ENCODE measurements around the gene SVOP. TPM values are rescaled to one million over a fixed set of nuclear protein-coding genes. Genes with fewer than 3 reads are reported as not detected.

Gene SVOP
- total and polyA plus RNA-seq, 2 of the 8 experiments (the other 6 are each of a cell fraction or from before 2014, with no cell fraction given) = 0.06 TPM; not detected in 1

DNA sequence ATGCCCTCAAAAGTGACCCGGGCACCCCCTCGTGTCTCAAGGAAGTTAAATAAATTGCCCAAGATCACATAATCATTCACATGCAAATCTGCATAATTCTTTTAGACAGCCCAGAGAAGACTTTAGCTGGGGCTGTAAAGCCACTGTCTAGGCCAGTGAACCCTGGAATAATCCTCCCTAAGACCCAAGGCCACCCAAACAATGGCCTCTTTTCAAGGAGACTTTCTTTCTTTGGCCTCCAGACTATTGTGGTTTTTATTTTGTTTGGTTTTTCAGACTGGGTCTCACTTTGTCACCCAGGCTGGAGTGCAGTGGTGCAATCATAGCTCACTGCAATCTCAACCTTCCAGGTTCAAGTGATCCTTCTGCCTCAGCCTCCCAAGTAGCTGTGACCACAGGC lies 10.6 kb downstream of the SVOP start:
- TF ChIP-seq GTF2F1 (IDR thresholded peaks at IDR 0.05; ENCODE audit: borderline replicate concordance, low read depth, low read length) (no peak), GABPA (IDR thresholded peaks at IDR 0.05; ENCODE audit: borderline replicate concordance, insufficient read depth, low read length) (no peak), RFX5 (IDR thresholded peaks at IDR 0.05; ENCODE audit: borderline replicate concordance, low read depth, low read length) (no peak), SIRT6 (IDR thresholded peaks at IDR 0.05; ENCODE audit: low read length) (no peak), TBP (IDR thresholded peaks at IDR 0.05; ENCODE audit: low read depth, low read length) (no peak), MAFK (IDR thresholded peaks at IDR 0.05; ENCODE audit: low read depth, low read length) (no peak), BRCA1 (IDR thresholded peaks at IDR 0.05; ENCODE audit: low read depth, low read length) (no peak), EZH2 (IDR thresholded peaks at IDR 0.05; ENCODE audit: low read depth, low read length, severe bottlenecking) (no peak), ATF3 (IDR thresholded peaks at IDR 0.05; ENCODE audit: insufficient read depth, low read depth, low read length) (no peak), KDM1A (IDR thresholded peaks at IDR 0.05; ENCODE audit: borderline replicate concordance, low read length) (no peak)
- no peak overlapping the region for H3K18ac ChIP-seq (ENCODE audit: extremely low read depth, low read length)
- no peak overlapping the region for H4K8ac ChIP-seq (ENCODE audit: extremely low read depth, insufficient read depth, low read length)
- H4K20me1 ChIP-seq (replicated peaks in 1 of 2; ENCODE audit: control insufficient read depth in 1 of 2, insufficient read depth in 2 of 2, low read length in 2 of 2) = no peaks in the 10 kb centered on the region
- ChIA-PET CTCF (ENCODE audit: partially characterized antibody) (interaction anchor here (0.6 to 1.8 kb wide), 3 partner anchors 28 to 102 kb away, joined by 3 to 6 read pairs (median 4); no protein-coding TSS in a partner anchor), POLR2A (ENCODE audit: partially characterized antibody) (no interaction called here)
- no peak overlapping the region for H2BK12ac ChIP-seq (ENCODE audit: low read depth, low read length)
- H3K23me2 ChIP-seq (ENCODE audit: low read depth, low read length) = no peaks in the 10 kb centered on the region
- H3K4me1 ChIP-seq (replicated peaks in 1 of 4; ENCODE audit: control insufficient read depth in 3 of 4, insufficient read depth in 4 of 4, low read length in 3 of 4) = no peaks in the 10 kb centered on the region
- H3K4me3 ChIP-seq (ENCODE audit: extremely low read depth in 1 of 4, insufficient read depth in 2 of 4, low read depth in 3 of 4, low read length in 4 of 4) = no peak overlapping the region
- H2AK5ac ChIP-seq (ENCODE audit: low read depth, low read length) = no peak overlapping the region
- no peak overlapping the region for H3K56ac ChIP-seq (replicated peaks; ENCODE audit: insufficient read length, low read depth, low read length)
- H3K14ac ChIP-seq (ENCODE audit: insufficient read length) = no peak overlapping the region
- no peak overlapping the region for H4K91ac ChIP-seq (replicated peaks; ENCODE audit: insufficient read length, low read length)
- no peak overlapping the region for H3K4me2 ChIP-seq (ENCODE audit: insufficient read depth in 1 of 2, low read depth in 2 of 2, low read length in 2 of 2)
- H3K9me3 ChIP-seq (ENCODE audit: insufficient read depth in 2 of 2, low read depth in 1 of 2, low read length in 1 of 2) = no peaks in the 10 kb centered on the region
- no peaks in the 10 kb centered on the region for H3K27me3 ChIP-seq (replicated peaks in 1 of 4; ENCODE audit: control insufficient read depth in 3 of 4, extremely low read depth in 1 of 4, insufficient read depth in 3 of 4, low read length in 3 of 4)
- no peak overlapping the region for H2BK120ac ChIP-seq (replicated peaks; ENCODE audit: low read depth, low read length)
- no peak for FAIRE-seq
- no peaks in the 10 kb centered on the region for H3K79me2 ChIP-seq (ENCODE audit: control insufficient read depth in 1 of 2, insufficient read depth in 2 of 2, low read length in 2 of 2)
- no peak overlapping the region for H3K9ac ChIP-seq (replicated peaks in 1 of 4; ENCODE audit: extremely low read depth in 1 of 4, low read depth in 3 of 4, low read length in 3 of 4)
- H2BK20ac ChIP-seq (ENCODE audit: low read length) = no peak overlapping the region
- H2AFZ ChIP-seq (ENCODE audit: low read length) = no peak overlapping the region
- no peak overlapping the region for H3K23ac ChIP-seq (ENCODE audit: insufficient read length)
- no peak overlapping the region for H2BK5ac ChIP-seq (ENCODE audit: low read depth, low read length)
- H3K4ac ChIP-seq (replicated peaks; ENCODE audit: insufficient read length, low read depth, low read length) = no peak overlapping the region
- 79% methylated on average over 2 of the region's 2 CpGs; no CpG with 5 or more reads in 1 of the 2 experiments for WGBS, 2 experiments (ENCODE audit: extremely low coverage in 1 of 2, insufficient coverage in 1 of 2, insufficient read length in 1 of 2, insufficient replicate concordance in 2 of 2, low coverage in 1 of 2, low lambda C conversion rate in 2 of 2, missing lambda C conversion rate in 1 of 2)
- H3K36me3 ChIP-seq (ENCODE audit: control insufficient read depth in 2 of 4, insufficient read depth in 4 of 4, low read length in 3 of 4) = no peaks in the 10 kb centered on the region
- no peak overlapping the region for H4K5ac ChIP-seq (ENCODE audit: insufficient read length, low read depth, low read length)
- H2BK15ac ChIP-seq (ENCODE audit: low read length) = no peak overlapping the region
- no peak overlapping the region for H3K27ac ChIP-seq (ENCODE audit: low read depth, low read length)
- no peaks in the 10 kb centered on the region for H3K79me1 ChIP-seq (ENCODE audit: low read depth, low read length)
- no peak for DNase-seq (ENCODE audit: low read depth in 1 of 2, low spot score in 2 of 2)
